GM23338 (cell line): ENCODE data around the gene DRC7. TPM values are rescaled to one million over a fixed set of nuclear protein-coding genes. Genes with fewer than 3 reads are reported as not detected.

Experiments
- ATAC-seq: fragments of 200-7000 bp; cut with Tn5 transposase; 3 replicates; pipeline ENCODE4 v1.9.1; 2020
- DNase-seq: peaks from one replicate; pipeline ENCODE4 v3.0.0-alpha.2; 2015; ENCODE audit warnings: low spot score
- H2AFZ ChIP-seq: fragments of 200-600 bp; sonication (generic); 2 replicates; pipeline ENCODE4 v1.8.0; 2016; ENCODE audit warnings: antibody characterized with exemption, mild to moderate bottlenecking, moderate library complexity
- H3F3A ChIP-seq: fragments of 200-600 bp; sonication (generic); replicated peaks from 2 replicates; pipeline ENCODE4 v1.8.0; 2017; ENCODE audit warnings: antibody characterized with exemption, mixed run types, low read depth
- H3K27ac ChIP-seq: fragments of 200-600 bp; sonication (generic); 2 replicates; pipeline ENCODE4 v1.6.1; 2016; ENCODE audit warnings: low read depth
- H3K27me3 ChIP-seq: fragments of 200-600 bp; sonication (generic); 2 replicates; pipeline ENCODE4 v1.8.0; 2016; ENCODE audit warnings: mild to moderate bottlenecking, mixed run types, moderate library complexity; ENCODE audit not compliant: insufficient read depth
- H3K36me3 ChIP-seq: fragments of 200-600 bp; sonication (generic); 2 replicates; pipeline ENCODE4 v1.8.0; 2016; ENCODE audit warnings: mild to moderate bottlenecking; ENCODE audit not compliant: insufficient read depth
- H3K4me1 ChIP-seq: fragments of 200-600 bp; sonication (generic); 2 replicates; pipeline ENCODE4 v1.8.0; 2016; ENCODE audit warnings: mild to moderate bottlenecking, moderate library complexity; ENCODE audit not compliant: insufficient read depth
- H3K4me2 ChIP-seq: fragments of 200-600 bp; sonication (generic); 2 replicates; pipeline ENCODE4 v1.7.1; 2017; ENCODE audit warnings: mixed run types
- H3K4me3 ChIP-seq: fragments of 200-600 bp; sonication (generic); 2 replicates; pipeline ENCODE4 v1.6.1; 2016; ENCODE audit warnings: mixed run types
- H3K79me2 ChIP-seq: fragments of 200-600 bp; sonication (generic); replicated peaks from 2 replicates; pipeline ENCODE4 v1.8.0; 2017; ENCODE audit warnings: mild to moderate bottlenecking; ENCODE audit not compliant: insufficient read depth
- H3K9me2 ChIP-seq: fragments of 200-600 bp; sonication (generic); 2 replicates; pipeline ENCODE4 v1.8.0; 2017; ENCODE audit not compliant: insufficient read depth
- H4K20me1 ChIP-seq: fragments of 200-600 bp; sonication (generic); replicated peaks from 2 replicates; pipeline ENCODE4 v1.8.0; 2017; ENCODE audit warnings: mild to moderate bottlenecking; ENCODE audit not compliant: insufficient read depth
- H3K27ac Mint-ChIP-seq: 2 replicates; pipeline ENCODE4 v1.8.0; 2020; ENCODE audit warnings: inconsistent platforms, mild to moderate bottlenecking, moderate library complexity, mixed read lengths
- H3K27me3 Mint-ChIP-seq: 3 replicates; pipeline ENCODE4 v1.8.0; 2022; ENCODE audit warnings: low read depth, mild to moderate bottlenecking, moderate library complexity, mixed read lengths, inconsistent platforms; ENCODE audit not compliant: insufficient read depth, poor library complexity
- H3K36me3 Mint-ChIP-seq: 3 replicates; pipeline ENCODE4 v1.8.0; 2021; ENCODE audit warnings: low read depth, mild to moderate bottlenecking, inconsistent platforms, moderate library complexity, mixed read lengths
- H3K4me1 Mint-ChIP-seq: 3 replicates; pipeline ENCODE4 v1.8.0; 2020; ENCODE audit warnings: mild to moderate bottlenecking, inconsistent platforms, mixed read lengths
- H3K4me3 Mint-ChIP-seq: 3 replicates; pipeline ENCODE4 v1.8.0; 2021; ENCODE audit warnings: moderate library complexity, mild to moderate bottlenecking, inconsistent platforms, mixed read lengths
- H3K9me3 Mint-ChIP-seq: 3 replicates; pipeline ENCODE4 v1.8.0; 2020; ENCODE audit warnings: moderate library complexity, mild to moderate bottlenecking, inconsistent platforms, mixed read lengths
- CREB1 ChIP-seq: fragments of 250-450 bp; sonication (Bioruptor Pico); IDR thresholded peaks from 2 replicates; pipeline ENCODE4 v1.5.0; 2020; ENCODE audit warnings: low read depth, mild to moderate bottlenecking, moderate library complexity
- CTCF ChIP-seq, 2 experiments: fragments of 200-600 bp in 1 of 2; sonication (generic) in 1 of 2; conservative IDR thresholded peaks; 2 replicates each; pipeline versions ENCODE4 v1.5.1 to v1.6.1; 2016 to 2017; ENCODE audit warnings: antibody characterized with exemption in 2 of 2, low read depth in 2 of 2, mild to moderate bottlenecking in 2 of 2, moderate library complexity in 1 of 2
- ETS1 ChIP-seq: IDR thresholded peaks from 2 replicates; pipeline ENCODE4 v1.6.1; 2016; ENCODE audit warnings: antibody characterized with exemption
- EZH2 ChIP-seq: fragments of 200-600 bp; sonication (generic); IDR thresholded peaks from one replicate; pipeline ENCODE4 v1.8.0; 2017; ENCODE audit warnings: antibody characterized with exemption, mild to moderate bottlenecking, low read depth; ENCODE audit not compliant: unreplicated experiment
- EZH2phosphoT487 ChIP-seq: fragments of 200-600 bp; sonication (generic); IDR thresholded peaks from one replicate; pipeline ENCODE4 v1.8.1; 2018; ENCODE audit warnings: antibody characterized with exemption; ENCODE audit not compliant: unreplicated experiment
- JUNB ChIP-seq: IDR thresholded peaks from one replicate; pipeline ENCODE4 v1.6.1; 2016; ENCODE audit warnings: antibody characterized with exemption; ENCODE audit not compliant: unreplicated experiment
- NANOG ChIP-seq: IDR thresholded peaks from 2 replicates; pipeline ENCODE4 v1.6.1; 2016; ENCODE audit warnings: antibody characterized with exemption, borderline replicate concordance
- POLR2AphosphoS5 ChIP-seq: IDR thresholded peaks from 2 replicates; pipeline ENCODE4 v1.6.1; 2016; ENCODE audit warnings: antibody characterized with exemption, low read depth
- REST ChIP-seq: IDR thresholded peaks from one replicate; pipeline ENCODE4 v1.6.1; 2018; ENCODE audit warnings: antibody characterized with exemption; ENCODE audit not compliant: unreplicated experiment
- STAT1 ChIP-seq: IDR thresholded peaks from one replicate; pipeline ENCODE4 v1.6.1; 2016; ENCODE audit warnings: antibody characterized with exemption; ENCODE audit not compliant: unreplicated experiment
- ZNF114 ChIP-seq: fragments of 250-450 bp; sonication (Bioruptor Pico); IDR thresholded peaks from 2 replicates; pipeline ENCODE4 v1.5.0; 2020; ENCODE audit warnings: mild to moderate bottlenecking, moderate library complexity
- ZNF331 ChIP-seq: fragments of 250-450 bp; sonication (Bioruptor Pico); IDR thresholded peaks from 2 replicates; pipeline ENCODE4 v1.5.0; 2020; ENCODE audit warnings: low read depth, mild to moderate bottlenecking, moderate library complexity
- ZNF462 ChIP-seq: fragments of 250-450 bp; sonication (Bioruptor Pico); IDR thresholded peaks from 2 replicates; pipeline ENCODE4 v1.5.0; 2020; ENCODE audit warnings: mild to moderate bottlenecking, moderate library complexity
- polyA plus RNA-seq: library from polyadenylated mRNA; unstranded; fragments of >200 nt; fragmentation: Nextera tagmentation; extraction: Ambion mirVana; gene quantifications from 2 replicates; pipeline ENCODE4 v1.2.1, GENCODE V29; 2016
- total RNA-seq: library from RNA; depleted of rRNA; stranded (reverse); fragments of >200 nt; shearing (Covaris generic); gene quantifications from 2 replicates; pipeline ENCODE4 v1.2.3, GENCODE V29; 2014

Gene DRC7
- total and polyA plus RNA-seq, 2 experiments from 2014 or later: not detected

GRCh38 chr16:57661510-57661909, 33.1 kb upstream of the DRC7 start:
- Histone ChIP-seq H3K4me3 (no peak overlapping the region), H3K36me3 (no peaks in the 10 kb centered on the region), H3K27ac (no peak overlapping the region), H3K79me2 (no peaks in the 10 kb centered on the region), H3K4me2 (no peak overlapping the region), H3K4me1 (no peaks in the 10 kb centered on the region), H3K27me3 (no peaks in the 10 kb centered on the region), H3K9me2 (no peaks in the 10 kb centered on the region), H2AFZ (no peak overlapping the region), H4K20me1 (no peaks in the 10 kb centered on the region), H3F3A (no peaks in the 10 kb centered on the region)
- Mint-ChIP-seq H3K9me3 (no peaks in the 10 kb centered on the region), H3K27ac (no peak overlapping the region), H3K36me3 (no peaks in the 10 kb centered on the region), H3K4me3 (no peak overlapping the region), H3K27me3 (peaks cover 6% of the 10 kb centered on the region), H3K4me1 (no peaks in the 10 kb centered on the region; the same call in 2 of the 3 replicates)
- TF ChIP-seq ETS1: no peak
- no peak for TF ChIP-seq STAT1
- TF ChIP-seq EZH2: no peak
- TF ChIP-seq ZNF331 (CRISPR knock-in tag): no peak
- TF ChIP-seq ZNF462: no peak
- TF ChIP-seq EZH2phosphoT487: no peak
- TF ChIP-seq POLR2AphosphoS5: no peak
- no peak for TF ChIP-seq JUNB
- TF ChIP-seq ZNF114 (CRISPR knock-in tag): no peak
- TF ChIP-seq CREB1 (CRISPR knock-in tag): no peak
- TF ChIP-seq NANOG: no peak
- TF ChIP-seq CTCF (conservative IDR thresholded peaks at IDR 0.05; ENCODE audit: low read depth in 2 of 2): no peak
- TF ChIP-seq REST: no peak
- ATAC-seq (no peak), DNase-seq (no peak)
